Sigmoid colon (tissue), 4 donors: ENCODE data around the gene LAGE3.

Experiments used
- CTCF ChIP-seq, 4 experiments: fragments of 450-650 bp in 3 of 4; fragments of 200-600 bp in 1 of 4; IDR thresholded peaks; one replicate each; pipeline ENCODE4 v1.5.1; 2016 to 2019; ENCODE audit warnings: antibody characterized with exemption in 4 of 4, mild to moderate bottlenecking in 3 of 4, moderate library complexity in 2 of 4
- EP300 ChIP-seq, 4 donors: sonication (generic); formaldehyde crosslinking; IDR thresholded peaks; one replicate each; pipeline ENCODE4 v1.6.1; 2017; ENCODE audit warnings: antibody characterized with exemption in 4 of 4
- POLR2A ChIP-seq, 2 donors: fragments of 450-650 bp; IDR thresholded peaks; one replicate each; pipeline ENCODE4 v1.6.1; 2016; ENCODE audit warnings: antibody characterized with exemption in 2 of 2, mild to moderate bottlenecking in 2 of 2, moderate library complexity in 2 of 2
- POLR2AphosphoS5 ChIP-seq, 4 donors: sonication (generic); formaldehyde crosslinking; IDR thresholded peaks; one replicate each; pipeline ENCODE4 v1.6.1; 2017; ENCODE audit warnings: antibody characterized with exemption in 4 of 4

GRCh38 chrX:154436374-154436982 lies 42.6 kb downstream of the LAGE3 start:
- TF ChIP-seq CTCF (IDR thresholded peaks at IDR 0.05): no peak
- TF ChIP-seq EP300 (IDR thresholded peaks at IDR 0.05): no peak
- TF ChIP-seq POLR2AphosphoS5 (IDR thresholded peaks at IDR 0.05): no peak
- no peak for TF ChIP-seq POLR2A (IDR thresholded peaks at IDR 0.05)
